Neural cell (in vitro differentiated cells): ENCODE measurements around the gene ADH5.
"Not testable (repeated sequence)": the region's sequence is repeated elsewhere in the genome, so short reads cannot be mapped to it uniquely, and the experiment has no call there.

Experiments
- CTCF ChIP-seq: fragments of 450-650 bp; IDR thresholded peaks from 2 replicates; pipeline ENCODE4 v1.5.1; 2014; ENCODE audit warnings: antibody characterized with exemption, mild to moderate bottlenecking, moderate library complexity; ENCODE audit not compliant: poor library complexity, severe bottlenecking
- EZH2 ChIP-seq: fragments of 200-600, 300-800 bp; shearing (Covaris generic), sonication (generic); IDR thresholded peaks from 2 replicates; pipeline ENCODE4 v1.6.1; 2014; ENCODE audit warnings: antibody characterized with exemption, low read length, borderline replicate concordance, mild to moderate bottlenecking; ENCODE audit not compliant: insufficient read depth, poor library complexity, severe bottlenecking
- POLR2AphosphoS5 ChIP-seq: IDR thresholded peaks from 2 replicates; pipeline ENCODE4 v1.6.1; 2012
- RAD21 ChIP-seq: fragments of 450-650 bp; conservative IDR thresholded peaks from 2 replicates; pipeline ENCODE4 v1.6.1; 2014; ENCODE audit warnings: antibody characterized with exemption, mild to moderate bottlenecking, moderate library complexity
- REST ChIP-seq: IDR thresholded peaks from 2 replicates; pipeline ENCODE4 v1.6.1; 2012; ENCODE audit warnings: borderline replicate concordance
- TAF1 ChIP-seq: IDR thresholded peaks from 2 replicates; pipeline ENCODE4 v1.6.1; 2012; ENCODE audit warnings: low read depth

GRCh38 chr4:99091841-99092240 is 3.3 kb upstream of the ADH5 start:
- not testable (repeated sequence) for TF ChIP-seq CTCF, RAD21, POLR2AphosphoS5, EZH2, REST, TAF1
